22Rv1 (cell line): ENCODE measurements around the gene TMEM106C.

Source experiments
- H3K27ac ChIP-seq: fragments of 450-650 bp; 2 replicates; pipeline ENCODE4 v1.5.1; 2017
- ZFX ChIP-seq: fragments of 450-650 bp; IDR thresholded peaks from 2 replicates; pipeline ENCODE4 v1.6.1; 2017; ENCODE audit warnings: antibody characterized with exemption, borderline replicate concordance
- TF ChIP-seq, protein P1 (sequence below): fragments of 450-650 bp; IDR thresholded peaks from 2 replicates; pipeline ENCODE4 v1.5.1; 2017; ENCODE audit warnings: mild to moderate bottlenecking

Gene TMEM106C

GRCh38 chr12:47965581-47965980 is 2.2 kb downstream of the TMEM106C start:
- TF ChIP-seq ZFX = no peak
- TF ChIP-seq, protein P1, sequence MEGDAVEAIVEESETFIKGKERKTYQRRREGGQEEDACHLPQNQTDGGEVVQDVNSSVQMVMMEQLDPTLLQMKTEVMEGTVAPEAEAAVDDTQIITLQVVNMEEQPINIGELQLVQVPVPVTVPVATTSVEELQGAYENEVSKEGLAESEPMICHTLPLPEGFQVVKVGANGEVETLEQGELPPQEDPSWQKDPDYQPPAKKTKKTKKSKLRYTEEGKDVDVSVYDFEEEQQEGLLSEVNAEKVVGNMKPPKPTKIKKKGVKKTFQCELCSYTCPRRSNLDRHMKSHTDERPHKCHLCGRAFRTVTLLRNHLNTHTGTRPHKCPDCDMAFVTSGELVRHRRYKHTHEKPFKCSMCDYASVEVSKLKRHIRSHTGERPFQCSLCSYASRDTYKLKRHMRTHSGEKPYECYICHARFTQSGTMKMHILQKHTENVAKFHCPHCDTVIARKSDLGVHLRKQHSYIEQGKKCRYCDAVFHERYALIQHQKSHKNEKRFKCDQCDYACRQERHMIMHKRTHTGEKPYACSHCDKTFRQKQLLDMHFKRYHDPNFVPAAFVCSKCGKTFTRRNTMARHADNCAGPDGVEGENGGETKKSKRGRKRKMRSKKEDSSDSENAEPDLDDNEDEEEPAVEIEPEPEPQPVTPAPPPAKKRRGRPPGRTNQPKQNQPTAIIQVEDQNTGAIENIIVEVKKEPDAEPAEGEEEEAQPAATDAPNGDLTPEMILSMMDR = no peak
- H3K27ac ChIP-seq = no peak overlapping the region

GRCh38 chr12:47967461-47968321 is 4.3 kb downstream of the TMEM106C start:
- no peak overlapping the region; the same call in 1 of the 2 replicates for H3K27ac ChIP-seq
- TF ChIP-seq, protein P1 = no peak
- no peak for TF ChIP-seq ZFX

GRCh38 chr12:47969845-47970244 is 6.4 kb downstream of the TMEM106C start:
- TF ChIP-seq, protein P1 = no peak
- TF ChIP-seq ZFX = no peak

DNA sequence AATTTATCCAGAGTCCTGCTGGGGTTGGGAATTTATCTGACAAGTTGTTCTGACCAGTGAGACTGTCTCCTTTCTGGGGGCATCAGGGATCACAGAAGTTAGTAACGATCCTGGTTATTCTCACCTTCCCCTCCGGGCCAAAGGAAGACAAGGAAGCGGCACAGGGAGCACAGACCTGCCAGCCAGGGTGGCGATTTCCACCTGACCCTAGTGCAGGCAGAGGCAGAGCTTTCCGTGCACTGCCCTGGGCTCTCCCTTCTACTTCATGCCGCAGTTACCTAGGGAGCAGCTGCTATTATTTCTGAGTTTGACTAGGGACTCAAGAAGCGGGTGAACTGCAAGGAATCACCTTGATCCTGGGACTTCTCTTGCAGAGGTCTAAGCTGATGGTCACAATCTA is 7.4 kb downstream of the TMEM106C start:
- no peak for TF ChIP-seq ZFX
- TF ChIP-seq, protein P1 = no peak
- H3K27ac ChIP-seq = no peak overlapping the region

More at GRCh38 chr12:47969845-47970244, 6.4 kb downstream of the TMEM106C start:
- no peak overlapping the region for H3K27ac ChIP-seq

- TF ChIP-seq ZFX = no peak
- TF ChIP-seq, protein P1 = no peak
- no peak overlapping the region for H3K27ac ChIP-seq
Measured at GRCh38 chr12:47972895-47973294, 9.5 kb downstream of the TMEM106C start.

- TF ChIP-seq ZFX = no peak
- TF ChIP-seq, protein P1 = no peak
- H3K27ac ChIP-seq = no peak overlapping the region
Measured at GRCh38 chr12:47973870-47974269, 10.5 kb downstream of the TMEM106C start.

DNA sequence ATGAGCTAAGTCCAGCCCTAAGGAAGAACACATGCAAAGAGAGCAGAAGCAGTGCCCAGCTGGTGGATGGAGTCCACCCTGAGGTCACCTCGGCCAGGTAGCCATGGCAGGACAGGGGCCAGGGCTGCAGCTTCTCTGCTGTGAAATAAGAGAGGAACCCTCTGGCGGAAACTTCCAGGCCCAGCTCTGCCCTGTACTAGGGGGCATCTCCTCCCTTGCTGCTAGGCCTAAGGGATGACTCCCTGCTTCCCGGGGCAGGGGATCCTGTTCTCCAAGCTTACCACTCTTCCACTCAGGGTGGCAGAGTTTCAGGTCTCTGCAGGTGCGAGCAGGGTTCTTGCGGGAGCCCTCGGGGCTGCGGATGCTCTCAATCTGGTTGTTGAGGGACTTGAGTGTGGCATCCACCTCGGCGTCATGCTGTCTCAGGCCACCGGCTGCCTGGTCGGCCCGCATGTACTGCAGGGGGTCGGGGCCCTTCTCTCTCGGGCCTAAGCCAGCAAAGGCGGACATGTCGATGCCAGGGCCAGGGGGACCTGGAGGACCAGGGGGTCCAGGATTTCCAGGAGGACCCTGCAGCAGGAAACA is 11.7 kb downstream of the TMEM106C start:
- no peak for TF ChIP-seq ZFX
- TF ChIP-seq, protein P1 = no peak
- H3K27ac ChIP-seq = no peak overlapping the region
